ENCODE measurements around the gene PLCD1. TPM values are rescaled to one million over a fixed set of nuclear protein-coding genes. Genes with fewer than 3 reads are reported as not detected.

The PLCD1 gene
- total RNA-seq, 2 experiments from 2014 or later: 7.7 to 10.4 TPM

DNA sequence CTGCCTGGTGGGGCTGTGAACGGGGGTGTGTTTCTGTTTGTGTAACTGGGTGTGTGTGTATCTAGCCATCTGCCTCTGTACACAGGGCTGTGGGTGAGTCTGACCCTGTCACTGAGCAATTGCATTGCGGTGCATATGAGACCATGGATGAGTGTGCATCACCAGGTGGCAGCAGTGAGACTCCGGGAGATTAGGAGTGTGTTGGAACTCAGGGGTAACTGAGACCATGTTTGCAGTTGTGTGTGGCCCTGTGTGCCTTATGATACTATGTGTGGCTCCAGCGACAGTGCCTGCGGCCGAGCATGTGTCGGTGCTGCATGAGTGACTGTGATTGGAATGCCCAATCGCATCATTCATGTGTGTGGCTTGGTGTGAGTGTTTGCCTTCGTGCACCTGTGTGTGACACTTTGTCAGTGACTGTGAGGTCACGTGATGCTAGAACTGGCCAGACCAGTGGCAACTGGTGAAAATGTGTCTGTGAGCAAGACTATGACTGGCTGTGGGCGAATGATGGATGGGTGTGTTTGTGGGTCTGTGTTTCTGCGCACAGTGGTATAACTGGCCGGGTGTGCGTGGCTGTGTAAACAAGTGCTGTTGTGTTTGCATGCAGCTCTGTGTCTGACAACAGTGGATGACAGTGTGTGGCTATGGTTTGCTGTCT is 24.9 kb downstream of the PLCD1 start:
- no peak overlapping the region for H3K4me3 ChIP-seq (ENCODE audit: low read depth, low read length, poor library complexity, severe bottlenecking)
- BruUV-seq (replicated peaks): no TSS peak
- peaks cover 38% of the 10 kb centered on the region for H3K36me3 ChIP-seq (ENCODE audit: insufficient read depth, low read length)
- ChIA-PET POLR2A (no interaction called here), CTCF (ENCODE audit: unreplicated experiment) (no interaction called here)
- H3K9me3 ChIP-seq (ENCODE audit: low read length): no peaks in the 10 kb centered on the region
- peak; percentile 62 for DNase-seq (ENCODE audit: low spot score)
- no peaks in the 10 kb centered on the region for H3K9me2 ChIP-seq (ENCODE audit: insufficient read depth, low read length)
- H4K20me1 ChIP-seq (ENCODE audit: insufficient read depth, low read length): no peaks in the 10 kb centered on the region
- no peak overlapping the region for H3K4me2 ChIP-seq (ENCODE audit: low read length)
- H3K79me2 ChIP-seq (ENCODE audit: insufficient read depth, low read depth, low read length): no peaks in the 10 kb centered on the region
- no peak overlapping the region for H2AFZ ChIP-seq (ENCODE audit: low read length)
- peaks cover under 1% of the 10 kb centered on the region for H3K4me1 ChIP-seq (ENCODE audit: insufficient read depth, low read length, poor library complexity, severe bottlenecking)
- no peak overlapping the region for H3K27ac ChIP-seq (ENCODE audit: low read depth, low read length, poor library complexity, severe bottlenecking)
- intact Hi-C loops (cut with micrococcal nuclease; ENCODE audit: unreplicated experiment): no loop called here
- TF ChIP-seq CTCF (conservative IDR thresholded peaks at IDR 0.05; ENCODE audit: low read length) (peak; percentile 78), EZH2phosphoT487 (IDR thresholded peaks at IDR 0.05; ENCODE audit: borderline replicate concordance, low read depth, low read length) (no peak)

DNA sequence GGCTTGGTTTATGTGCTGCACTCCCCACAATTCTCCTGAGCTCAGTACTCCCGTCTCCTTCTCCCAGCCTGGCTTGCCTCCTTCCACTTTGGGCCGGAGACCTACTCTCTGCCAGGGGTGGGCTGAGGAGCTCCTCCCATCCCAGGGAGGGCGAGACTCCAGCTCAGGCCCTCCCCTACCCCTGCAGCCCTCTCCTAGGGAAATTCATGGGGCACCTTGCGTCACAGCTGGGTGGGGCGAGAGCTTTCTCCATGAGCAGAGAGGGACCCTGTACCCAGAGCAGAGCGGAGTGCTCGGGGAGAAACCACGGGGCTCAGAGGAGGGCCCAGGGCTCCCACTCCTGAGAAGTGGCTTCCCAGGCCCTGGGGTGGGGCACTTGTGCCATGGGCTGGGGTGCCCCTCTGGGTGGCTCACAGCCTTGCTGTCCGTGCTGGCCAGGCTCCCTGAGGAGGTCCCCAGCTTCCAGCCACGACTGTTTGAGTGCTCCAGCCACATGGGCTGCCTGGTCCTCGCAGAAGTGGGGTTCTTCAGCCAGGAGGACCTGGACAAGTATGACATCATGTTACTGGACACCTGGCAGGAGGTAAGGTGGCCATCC is 25.5 kb downstream of the PLCD1 start:
- Histone ChIP-seq H3K79me2 (ENCODE audit: insufficient read depth, low read depth, low read length) (no peaks in the 10 kb centered on the region), H3K4me3 (ENCODE audit: low read depth, low read length, poor library complexity, severe bottlenecking) (no peak overlapping the region), H3K4me1 (ENCODE audit: insufficient read depth, low read length, poor library complexity, severe bottlenecking) (peaks cover 5% of the 10 kb centered on the region), H2AFZ (ENCODE audit: low read length) (no peak overlapping the region), H3K36me3 (ENCODE audit: insufficient read depth, low read length) (peaks cover 41% of the 10 kb centered on the region), H3K9me2 (ENCODE audit: insufficient read depth, low read length) (no peaks in the 10 kb centered on the region), H4K20me1 (ENCODE audit: insufficient read depth, low read length) (no peaks in the 10 kb centered on the region), H3K27ac (ENCODE audit: low read depth, low read length, poor library complexity, severe bottlenecking) (no peak overlapping the region), H3K9me3 (ENCODE audit: low read length) (no peaks in the 10 kb centered on the region), H3K4me2 (ENCODE audit: low read length) (no peak overlapping the region)
- no peak for DNase-seq (ENCODE audit: low spot score)
- TF ChIP-seq CTCF (conservative IDR thresholded peaks at IDR 0.05; ENCODE audit: low read length) (no peak), EZH2phosphoT487 (IDR thresholded peaks at IDR 0.05; ENCODE audit: borderline replicate concordance, low read depth, low read length) (no peak)
- ChIA-PET POLR2A (no interaction called here), CTCF (ENCODE audit: unreplicated experiment) (no interaction called here)
- intact Hi-C loops (cut with micrococcal nuclease; ENCODE audit: unreplicated experiment): loop anchor here (1.0 kb wide), 1 partner anchor 30 kb away; no protein-coding TSS in a partner anchor
- no TSS peak for BruUV-seq (replicated peaks)

DNA sequence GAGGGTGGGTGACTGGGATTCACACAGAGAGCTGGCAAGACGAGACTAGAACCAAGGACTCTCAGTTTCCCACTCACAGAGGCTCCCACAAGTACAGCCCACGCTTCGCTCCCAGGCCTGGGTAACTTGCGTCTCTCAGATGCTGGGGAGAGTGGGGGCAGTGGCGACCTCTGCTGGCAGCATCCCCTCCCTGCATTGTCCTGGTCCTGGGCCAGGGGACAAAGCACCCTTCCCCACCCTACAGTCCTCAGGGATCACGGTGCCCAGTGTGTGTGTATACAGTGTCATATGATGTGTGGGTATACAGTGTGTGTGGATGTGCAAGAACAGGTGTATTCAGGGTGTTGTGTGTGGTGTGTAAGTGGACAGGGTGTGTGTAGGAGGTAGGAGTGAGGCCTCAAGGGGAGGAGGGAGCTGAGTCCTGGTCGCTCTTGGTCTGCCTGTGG is 26.0 kb downstream of the PLCD1 start:
- Histone ChIP-seq H4K20me1 (ENCODE audit: insufficient read depth, low read length) (no peaks in the 10 kb centered on the region), H3K27ac (ENCODE audit: low read depth, low read length, poor library complexity, severe bottlenecking) (no peak overlapping the region), H3K9me3 (ENCODE audit: low read length) (no peaks in the 10 kb centered on the region), H3K9me2 (ENCODE audit: insufficient read depth, low read length) (no peaks in the 10 kb centered on the region), H3K79me2 (ENCODE audit: insufficient read depth, low read depth, low read length) (no peaks in the 10 kb centered on the region), H2AFZ (ENCODE audit: low read length) (no peak overlapping the region), H3K4me1 (ENCODE audit: insufficient read depth, low read length, poor library complexity, severe bottlenecking) (peaks cover 10% of the 10 kb centered on the region), H3K36me3 (ENCODE audit: insufficient read depth, low read length) (peaks cover 41% of the 10 kb centered on the region), H3K4me2 (ENCODE audit: low read length) (no peak overlapping the region), H3K4me3 (ENCODE audit: low read depth, low read length, poor library complexity, severe bottlenecking) (no peak overlapping the region)
- intact Hi-C loops (cut with micrococcal nuclease; ENCODE audit: unreplicated experiment): loop anchor here (1.0 kb wide), 1 partner anchor 29 kb away; no protein-coding TSS in a partner anchor
- CTCF ChIA-PET (ENCODE audit: unreplicated experiment): no interaction called here
- DNase-seq (ENCODE audit: low spot score): peak; percentile 54
- TF ChIP-seq EZH2phosphoT487 (IDR thresholded peaks at IDR 0.05; ENCODE audit: borderline replicate concordance, low read depth, low read length) (no peak), CTCF (conservative IDR thresholded peaks at IDR 0.05; ENCODE audit: low read length) (peak; percentile 88)
- BruUV-seq (replicated peaks): no TSS peak
- POLR2A ChIA-PET: no interaction called here

Data from OCI-LY7 (cell line).